SK-N-SH (cell line): ENCODE measurements around the gene ECE1. TPM values are rescaled to one million over a fixed set of nuclear protein-coding genes. Genes with fewer than 3 reads are reported as not detected.

Experiments
- CTCF ChIA-PET: fragments of 300-600, 350-600 bp; formaldehyde crosslinking; extraction: SDS; loops from one replicate; lab custom pipeline; 2021; lab: Yijun Ruan, JAX
- POLR2A ChIA-PET: fragments of 350-600 bp; sonication (Branson Sonifier 250); formaldehyde crosslinking; extraction: SDS; loops from one replicate; lab custom pipeline; 2020; ENCODE audit warnings: antibody characterized with exemption, inconsistent platforms; lab: Yijun Ruan, JAX
- DNase-seq: peaks from one replicate; pipeline ENCODE4 v3.0.0; 2012
- H2AFZ ChIP-seq: fragments of 200-600 bp; sonication (generic); 2 replicates; pipeline ENCODE4 v1.8.1; 2016; ENCODE audit warnings: antibody characterized with exemption, mild to moderate bottlenecking, low read depth
- H3F3A ChIP-seq: fragments of 200-600 bp; sonication (generic); replicated peaks from 2 replicates; pipeline ENCODE3; 2016; ENCODE audit warnings: antibody characterized with exemption, mild to moderate bottlenecking; ENCODE audit not compliant: insufficient read depth
- H3K27ac ChIP-seq, 2 experiments: fragments of 200-500 bp in 1 of 2; fragments of 200-600 bp in 1 of 2; sonication (Bioruptor generic) in 1 of 2; sonication (generic), shearing (Covaris generic) in 1 of 2; 2 replicates each; pipeline versions ENCODE4 v1.5.1 to v1.6.1; 2014 to 2016; ENCODE audit warnings: low read depth in 2 of 2, inconsistent platforms in 1 of 2, low read length in 1 of 2, mild to moderate bottlenecking in 1 of 2, mixed read lengths in 1 of 2
- H3K27me3 ChIP-seq: fragments of 200-600 bp; sonication (generic), shearing (Covaris generic); 2 replicates; pipeline ENCODE4 v1.6.1; 2016; ENCODE audit warnings: mixed run types; ENCODE audit not compliant: insufficient read depth
- H3K36me3 ChIP-seq, 2 experiments: fragments of 200-500 bp in 1 of 2; fragments of 200-600 bp in 1 of 2; sonication (Bioruptor generic) in 1 of 2; sonication (generic) in 1 of 2; replicated peaks in 1 of 2; 2 replicates each; pipeline versions ENCODE3 to v1.5.1; 2014 to 2016; ENCODE audit warnings: low read length in 1 of 2, mild to moderate bottlenecking in 1 of 2; ENCODE audit not compliant: insufficient read depth in 2 of 2, control insufficient read depth in 1 of 2
- H3K4me1 ChIP-seq, 2 experiments: fragments of 200-500 bp in 1 of 2; fragments of 200-600 bp in 1 of 2; sonication (Bioruptor generic) in 1 of 2; sonication (generic), shearing (Covaris generic) in 1 of 2; 2 replicates each; pipeline versions ENCODE4 v1.5.1 to v1.6.1; 2014 to 2016; ENCODE audit warnings: low read depth in 1 of 2, low read length in 1 of 2, mixed run types in 1 of 2; ENCODE audit not compliant: insufficient read depth in 2 of 2, control insufficient read depth in 1 of 2
- H3K4me2 ChIP-seq: fragments of 200-600 bp; sonication (generic), shearing (Covaris generic); 2 replicates; pipeline ENCODE4 v1.6.1; 2017; ENCODE audit warnings: mixed run types
- H3K4me3 ChIP-seq, 2 experiments: fragments of 200-500 bp in 1 of 2; fragments of 200-600 bp in 1 of 2; sonication (Bioruptor generic) in 1 of 2; sonication (generic), shearing (Covaris generic) in 1 of 2; 2 replicates each; pipeline versions ENCODE4 v1.5.1 to v1.8.1; 2014 to 2016; ENCODE audit warnings: low read depth in 2 of 2, inconsistent platforms in 1 of 2, low read length in 1 of 2, mild to moderate bottlenecking in 1 of 2, mixed read lengths in 1 of 2, moderate library complexity in 1 of 2
- H3K79me2 ChIP-seq: fragments of 200-600 bp; sonication (generic); 2 replicates; pipeline ENCODE4 v1.8.1; 2017; ENCODE audit warnings: mild to moderate bottlenecking; ENCODE audit not compliant: insufficient read depth
- H3K9ac ChIP-seq: fragments of 200-600 bp; sonication (generic); 2 replicates; pipeline ENCODE4 v1.6.1; 2017; ENCODE audit warnings: mixed run types
- H3K9me2 ChIP-seq: fragments of 200-600 bp; sonication (generic); 2 replicates; pipeline ENCODE4 v1.6.1; 2017; ENCODE audit warnings: mixed run types
- H3K9me3 ChIP-seq: fragments of 200-600 bp; sonication (generic); 2 replicates; pipeline ENCODE4 v1.6.1; 2017; ENCODE audit warnings: mixed run types, mild to moderate bottlenecking, moderate library complexity
- H4K20me1 ChIP-seq: fragments of 200-600 bp; sonication (generic); 2 replicates; pipeline ENCODE4 v1.6.1; 2017; ENCODE audit warnings: mild to moderate bottlenecking, mixed run types; ENCODE audit not compliant: insufficient read depth
- ELF1 ChIP-seq: IDR thresholded peaks from 2 replicates; pipeline ENCODE4 v1.4.0; 2012
- EP300 ChIP-seq, 2 experiments: IDR thresholded peaks; 2 replicates each; pipeline versions ENCODE4 v1.4.0 to v1.6.1; 2012; ENCODE audit warnings: borderline replicate concordance in 1 of 2, low read depth in 1 of 2, low read length in 1 of 2
- EZH2phosphoT487 ChIP-seq: fragments of 200-600 bp; sonication (generic); IDR thresholded peaks from 2 replicates; pipeline ENCODE4 v1.6.1; 2017; ENCODE audit warnings: low read depth, mixed run types, mild to moderate bottlenecking, antibody characterized with exemption, moderate library complexity, borderline replicate concordance
- FOXJ3 ChIP-seq: sonication (generic); formaldehyde crosslinking; IDR thresholded peaks from 2 replicates; pipeline ENCODE4 v1.5.1; 2020; ENCODE audit warnings: mild to moderate bottlenecking, missing genetic modification reagents
- FOXM1 ChIP-seq: IDR thresholded peaks from 2 replicates; pipeline ENCODE4 v1.4.0; 2012; ENCODE audit warnings: low read depth, mild to moderate bottlenecking
- GABPA ChIP-seq: IDR thresholded peaks from 2 replicates; pipeline ENCODE4 v1.4.0; 2012; ENCODE audit warnings: low read depth, mild to moderate bottlenecking
- MAX ChIP-seq: IDR thresholded peaks from 2 replicates; pipeline ENCODE4 v1.4.0; 2012; ENCODE audit warnings: low read depth
- NFIC ChIP-seq: IDR thresholded peaks from 2 replicates; pipeline ENCODE4 v1.4.0; 2012; ENCODE audit warnings: borderline replicate concordance
- RAD21 ChIP-seq: IDR thresholded peaks from 2 replicates; pipeline ENCODE4 v1.6.1; 2012; ENCODE audit warnings: mild to moderate bottlenecking, low read length
- RCOR1 ChIP-seq: fragments of 150-350 bp; IDR thresholded peaks from 2 replicates; pipeline ENCODE4 v1.6.1; 2017; ENCODE audit warnings: antibody characterized with exemption, low read length
- REST ChIP-seq: IDR thresholded peaks from 2 replicates; pipeline ENCODE4 v1.6.1; 2012; ENCODE audit warnings: mild to moderate bottlenecking, low read depth, low read length, moderate library complexity
- RFX5 ChIP-seq: IDR thresholded peaks from 2 replicates; pipeline ENCODE4 v1.6.1; 2012; ENCODE audit warnings: mild to moderate bottlenecking, improper control_type of control experiment, low read length
- SMC3 ChIP-seq: IDR thresholded peaks from 2 replicates; pipeline ENCODE4 v1.6.1; 2012; ENCODE audit warnings: low read depth, low read length, improper control_type of control experiment
- TCF12 ChIP-seq: IDR thresholded peaks from 2 replicates; pipeline ENCODE4 v1.4.0; 2012
- TEAD4 ChIP-seq: IDR thresholded peaks from 2 replicates; pipeline ENCODE4 v1.4.0; 2012; ENCODE audit warnings: mild to moderate bottlenecking, borderline replicate concordance; ENCODE audit not compliant: insufficient read depth
- WGBS: methylation state at CpG from one replicate; pipeline ENCODE4 v1.1.6; 2017; ENCODE audit warnings: low lambda C conversion rate; 5-methylcytosine and 5-hydroxymethylcytosine counted together
- polyA plus RNA-seq, 3 experiments: library from polyadenylated mRNA; depleted of rRNA; stranded (reverse); fragments of >200 nt; gene quantifications; 2 replicates each; pipeline ENCODE4 v1.2.3, GENCODE V29; 2012

ECE1 gene
- polyA plus RNA-seq, 1 of the 3 experiments (the other 2 are of a cell fraction): 96.6 TPM

- no peak for DNase-seq
- Histone ChIP-seq H3K27ac (no peak overlapping the region), H3K9ac (no peak overlapping the region), H3F3A (peaks cover 24% of the 10 kb centered on the region), H3K4me3 (no peak overlapping the region), H3K36me3 (peaks cover 0 to 30% of the 10 kb centered on the region in 2 experiments), H3K9me3 (no peaks in the 10 kb centered on the region), H3K9me2 (no peaks in the 10 kb centered on the region), H3K4me2 (no peak overlapping the region), H4K20me1 (peaks cover 37% of the 10 kb centered on the region; the same call in 1 of the 2 replicates), H3K79me2 (peaks cover 99% of the 10 kb centered on the region), H3K27me3 (no peaks in the 10 kb centered on the region), H2AFZ (no peak overlapping the region), H3K4me1 (no peaks in the 10 kb centered on the region; a peak in 2 of 4 replicates)
- TF ChIP-seq NFIC: no peak
- no peak for TF ChIP-seq TEAD4
- no peak for TF ChIP-seq ELF1
- no peak for TF ChIP-seq MAX
- TF ChIP-seq RFX5: no peak
- TF ChIP-seq FOXJ3 (CRISPR knock-in tag): no peak
- no peak for TF ChIP-seq EP300 (IDR thresholded peaks at IDR 0.05; ENCODE audit: borderline replicate concordance in 1 of 2, low read depth in 1 of 2, low read length in 1 of 2)
- no peak for TF ChIP-seq FOXM1
- no peak for TF ChIP-seq EZH2phosphoT487
- TF ChIP-seq SMC3: no peak
- no peak for TF ChIP-seq RCOR1
- no peak for TF ChIP-seq REST
- TF ChIP-seq RAD21: no peak
- TF ChIP-seq TCF12: no peak
- TF ChIP-seq GABPA: no peak
- WGBS: 95% methylated on average over 2 of the region's 2 CpGs
- CTCF ChIA-PET: interaction anchor here (1.2 kb wide), 1 partner anchor 11 kb away, joined by 3 read pairs; no protein-coding TSS in a partner anchor
- POLR2A ChIA-PET: no interaction called here
Observed at GRCh38 chr1:21168444-21168843, 121.8 kb downstream of the ECE1 start.

Other genes with a start within 250 kb of the ECE1 start
- 32.0 and 40.3 TPM in 2 replicates for gene EIF4G3, start 113.6 kb downstream of the ECE1 start, polyA plus RNA-seq (2012; rRNA removed)
- 6.4 and 8.7 TPM in 2 replicates for gene NBPF3, start 149.7 kb upstream of the ECE1 start, polyA plus RNA-seq (2012; rRNA removed)
- 0.69 and 1.3 TPM in 2 replicates for gene ALPL, start 219.0 kb upstream of the ECE1 start, polyA plus RNA-seq (2012; rRNA removed)